ENCODE data around the gene CCNL2.

The CCNL2 gene

DNA sequence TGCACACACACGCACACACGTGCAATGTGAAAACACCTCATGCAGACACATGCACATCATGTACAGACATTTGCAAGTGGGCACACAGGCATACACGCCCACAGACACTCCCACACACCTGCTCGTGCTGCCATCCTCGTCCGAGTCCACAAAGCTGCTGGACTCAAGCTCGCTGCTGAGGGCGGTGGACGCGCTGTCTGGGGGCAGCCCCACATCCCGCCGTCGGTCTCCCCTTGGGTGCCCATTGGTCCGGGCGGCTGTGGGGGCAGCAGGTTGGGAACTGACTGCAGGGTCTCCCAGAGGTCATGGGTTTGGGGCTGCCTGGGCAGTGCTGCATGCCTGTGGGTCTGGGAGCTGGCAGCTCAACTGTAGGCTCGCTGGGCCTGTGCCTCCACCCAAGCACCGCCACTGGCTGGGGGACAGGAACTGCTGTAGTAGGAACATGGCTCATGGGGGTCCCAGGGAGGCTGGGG is 57.5 kb downstream of the CCNL2 start:
- DNase-seq (ENCODE audit: low spot score) = no peak

DNA sequence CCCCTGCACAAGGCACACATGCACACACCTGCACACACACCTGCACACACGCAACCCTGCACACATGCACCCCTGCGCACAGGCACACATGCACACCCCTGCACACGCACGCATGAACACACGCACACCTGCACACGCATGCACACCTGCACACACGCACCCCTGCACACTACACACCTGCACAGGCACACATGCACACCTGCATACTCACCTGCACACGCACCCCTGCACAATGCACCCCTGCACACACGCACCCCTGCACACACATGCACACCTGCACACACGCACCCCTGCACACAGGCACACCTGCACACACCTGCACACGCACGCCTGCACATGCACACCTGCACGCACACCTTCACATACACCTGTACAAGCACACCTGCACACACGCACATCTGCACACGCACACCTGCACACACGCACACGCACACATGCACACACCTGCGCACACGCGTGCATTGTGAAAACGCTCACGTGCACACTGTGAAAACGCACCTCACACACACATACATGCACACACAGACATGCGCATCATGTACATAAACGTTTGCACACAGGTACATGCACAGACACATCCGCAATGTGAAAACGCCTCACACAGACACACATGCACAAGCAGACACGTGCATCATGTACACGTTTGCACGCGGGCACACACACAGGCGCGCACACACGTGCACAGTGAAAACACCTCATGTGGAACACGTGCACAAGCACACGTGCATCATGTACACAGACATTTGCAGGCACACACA is 58.2 kb downstream of the CCNL2 start:
- no peak for DNase-seq (ENCODE audit: low spot score)

DNA sequence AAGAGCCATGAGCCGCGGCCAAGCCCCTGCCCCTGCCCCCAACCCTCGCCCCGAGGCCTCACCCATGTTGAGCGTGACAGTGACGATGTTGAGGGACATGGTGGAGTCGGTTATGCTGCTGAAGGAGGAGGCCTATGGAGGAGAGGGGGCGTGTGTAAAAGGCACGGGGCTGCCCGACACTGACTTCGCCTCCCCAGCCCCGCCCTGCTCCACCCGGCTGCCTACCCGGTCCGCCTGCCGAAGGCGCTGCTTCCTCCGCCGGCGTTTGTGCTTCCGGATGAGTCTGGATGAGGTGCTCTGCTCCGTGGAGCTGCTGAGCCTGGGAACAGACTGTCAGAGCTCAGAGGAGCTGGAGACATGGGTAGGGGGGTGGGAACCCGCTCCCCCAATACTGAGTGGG is 59.0 kb downstream of the CCNL2 start:
- DNase-seq (ENCODE audit: low spot score) = no peak

DNA sequence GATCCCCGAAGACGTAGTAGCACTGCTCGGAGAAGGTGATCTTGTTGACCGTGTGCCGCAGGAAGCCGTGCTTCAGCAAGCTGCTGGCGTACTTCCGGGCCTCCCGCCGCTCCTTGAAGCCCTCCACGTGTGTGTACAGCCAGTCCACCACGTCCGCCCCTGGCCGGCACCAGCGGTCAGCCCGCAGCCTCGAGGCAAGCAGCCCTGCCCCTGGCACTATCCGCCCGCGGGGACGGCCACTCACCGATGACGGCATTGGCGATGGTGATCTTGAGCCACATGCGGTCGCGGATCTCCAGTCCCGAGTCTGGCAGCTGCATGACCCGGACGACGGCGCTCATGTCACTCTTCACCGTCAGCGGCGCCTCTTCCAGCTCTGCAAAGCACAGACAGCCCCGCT is 60.9 kb downstream of the CCNL2 start:
- DNase-seq (ENCODE audit: low spot score) = no peak

DNA sequence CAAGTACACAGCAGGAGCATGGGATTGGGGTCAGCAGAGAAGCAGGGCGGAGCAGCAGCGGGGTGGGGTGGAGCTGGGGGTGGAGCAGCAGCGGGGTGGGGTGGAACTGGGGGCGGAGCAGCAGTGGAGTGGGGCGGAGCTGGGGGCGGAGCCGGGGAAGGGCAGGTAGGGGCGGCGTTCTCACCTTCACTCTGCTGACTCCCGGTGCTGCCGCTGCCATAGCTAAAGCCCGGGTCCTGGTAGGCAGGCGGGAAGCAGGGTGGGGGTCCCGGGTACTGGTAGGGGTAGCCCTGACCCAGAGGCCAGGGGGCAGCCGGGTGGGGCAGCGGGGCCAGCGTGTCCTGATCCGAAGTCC is 61.4 kb downstream of the CCNL2 start:
- DNase-seq (ENCODE audit: low spot score) = peak; percentile 47

DNA sequence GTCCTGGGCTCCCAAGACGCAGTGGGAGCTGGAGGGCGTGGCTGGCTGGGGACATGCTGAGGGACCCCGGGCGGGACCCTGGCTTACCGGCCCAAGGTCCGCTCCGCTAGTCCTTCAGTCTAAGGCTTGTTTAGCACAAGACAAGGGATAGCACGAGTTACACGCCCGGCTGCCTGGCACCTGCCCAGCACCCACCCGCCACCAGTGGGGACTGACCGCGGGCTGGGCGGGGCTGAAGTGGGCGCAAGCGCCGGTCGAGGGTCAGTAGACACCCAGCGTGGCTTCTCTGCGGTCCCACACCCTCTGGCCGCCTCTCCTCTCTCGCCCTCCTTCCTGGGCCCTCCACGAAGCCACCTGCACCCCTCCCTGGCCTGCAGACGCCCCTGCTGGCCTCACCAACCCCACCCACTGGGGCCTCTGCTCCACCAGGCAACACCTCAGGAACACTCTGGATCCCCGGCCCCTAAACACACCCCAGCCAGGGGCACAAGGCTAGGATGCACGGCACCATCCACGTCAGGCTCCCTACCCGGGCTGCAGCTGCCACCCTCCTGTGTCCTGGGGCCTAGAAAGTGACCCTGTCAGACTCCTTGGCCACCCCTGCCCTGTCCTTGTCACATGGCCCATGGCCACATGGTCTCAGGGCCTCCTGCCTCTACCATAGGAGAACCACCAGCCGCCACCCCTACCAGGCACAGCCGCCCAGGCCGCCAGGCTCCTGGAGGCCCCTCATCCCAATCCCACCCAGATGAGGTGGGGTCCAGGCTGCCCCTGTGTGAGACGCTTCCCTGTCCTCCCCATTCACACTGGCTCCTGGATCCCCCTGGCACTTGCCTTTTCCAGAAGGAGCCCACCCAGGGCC is 62.0 kb downstream of the CCNL2 start:
- DNase-seq (ENCODE audit: low spot score) = no peak

DNA sequence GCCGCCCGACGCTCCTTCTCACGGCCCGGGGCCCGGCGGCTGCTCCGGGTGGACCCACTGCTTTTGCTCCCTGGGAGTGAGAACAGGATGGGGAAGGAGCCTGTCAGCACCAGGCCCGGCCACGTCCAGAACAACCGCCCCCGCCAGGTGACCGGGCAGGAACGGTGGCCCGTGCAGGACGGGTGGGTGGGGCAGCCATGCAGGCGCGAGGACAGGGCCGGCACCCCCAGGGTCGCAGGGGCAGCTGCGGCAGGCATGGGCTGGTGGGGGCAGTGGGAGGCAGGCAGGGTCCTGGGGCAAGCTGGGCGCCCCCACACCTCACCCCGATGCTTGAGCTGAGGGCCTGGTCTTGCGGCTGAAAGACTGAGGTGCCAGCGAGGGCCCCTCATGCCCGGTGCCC is 62.7 kb downstream of the CCNL2 start:
- DNase-seq (ENCODE audit: low spot score) = no peak

DNA sequence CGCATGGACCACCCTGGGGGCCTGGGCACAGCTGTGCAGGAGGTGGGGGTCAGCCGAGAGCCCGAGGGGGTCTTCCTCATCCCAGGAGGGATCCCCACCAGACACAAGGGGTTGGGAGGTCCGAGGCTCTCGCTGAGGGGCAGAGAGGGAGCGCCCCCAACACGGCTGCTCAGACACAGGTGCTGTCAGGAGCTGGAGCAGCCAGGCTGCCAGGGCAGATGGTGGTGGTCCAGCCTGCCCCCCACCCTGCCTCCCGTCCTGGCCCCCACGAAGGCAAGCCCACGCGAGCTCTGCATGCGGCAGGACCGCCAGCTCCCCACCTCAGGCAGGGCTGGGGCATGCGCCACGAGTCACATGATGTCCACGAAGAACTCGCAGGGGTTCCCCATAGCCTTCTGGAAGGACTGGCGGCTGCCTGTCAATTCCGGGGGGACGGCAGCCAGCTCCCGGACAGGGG is 63.3 kb downstream of the CCNL2 start:
- no peak for DNase-seq (ENCODE audit: low spot score)
